Measurements from ENCODE around the gene GOLGA6L10.
"Not testable (repeated sequence)": the region's sequence is repeated elsewhere in the genome, so short reads cannot be mapped to it uniquely, and the experiment has no call there.

DNA sequence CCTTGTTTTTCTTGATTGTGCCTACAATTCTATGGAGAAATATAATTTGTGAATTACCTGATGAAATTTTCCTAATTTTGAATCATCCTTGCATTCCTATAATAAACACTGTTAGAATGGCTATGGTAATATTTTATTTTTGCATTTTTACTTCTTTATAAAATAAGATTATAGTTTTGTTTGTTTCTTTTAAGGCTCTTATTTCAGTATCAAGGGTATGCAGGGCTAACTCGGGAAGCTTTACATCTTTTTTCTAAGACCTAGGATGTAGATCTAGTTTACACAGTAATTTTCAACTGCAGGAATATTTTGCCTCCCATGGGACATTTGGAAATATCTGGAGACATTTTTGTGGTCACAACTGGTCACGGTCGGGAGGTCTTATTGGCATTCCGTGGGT lies 46.5 kb upstream of the GOLGA6L10 start:
- not testable (repeated sequence) for TF ChIP-seq CTCF (IDR thresholded peaks at IDR 0.05; ENCODE audit: insufficient read depth, low read length, poor library complexity, severe bottlenecking); EZH2phosphoT487 (conservative IDR thresholded peaks at IDR 0.05; ENCODE audit: low read length)
